Stimulated activated naive CD8-positive, alpha-beta T cell treated with anti-CD3 and anti-CD28 coated beads, Interleukin-15, Interleukin-2, amounts not matched to agents 100 U/mL and 50 U/mL, for 24 hours (primary cell): ENCODE results near the gene NDUFA7.
"Not testable (repeated sequence)": the region's sequence is repeated elsewhere in the genome, so short reads cannot be mapped to it uniquely, and the experiment has no call there.

Source experiments
- ATAC-seq: fragments of 150-1000 bp; cut with Tn5 transposase; one replicate; pipeline ENCODE4 v1.10.0; 2021
- DNase-seq: peaks from one replicate; pipeline ENCODE4 v3.0.0; 2021

Gene NDUFA7

DNA sequence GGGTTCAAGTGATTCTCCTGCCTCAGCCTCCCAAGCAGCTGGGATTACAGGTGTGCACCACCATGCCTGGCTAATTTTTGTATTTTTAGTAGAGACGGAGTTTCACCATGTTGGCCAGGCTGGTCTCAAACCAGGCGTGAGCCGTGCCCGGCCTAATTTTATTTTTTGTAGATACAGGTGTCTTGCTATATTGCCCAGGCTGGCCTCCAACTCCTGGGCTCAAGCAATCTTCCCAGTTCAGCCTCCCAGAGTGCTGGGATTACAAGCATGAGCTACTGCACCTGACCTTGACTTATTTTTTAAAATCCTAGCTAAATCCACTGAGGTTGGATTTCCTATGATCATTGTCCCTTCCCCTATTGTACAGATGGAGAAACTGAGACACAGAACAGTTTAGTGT is 20.3 kb upstream of the NDUFA7 start:
- not testable (repeated sequence) for DNase-seq, ATAC-seq

- DNase-seq (no peak), ATAC-seq (no peak)
Measured at GRCh38 chr19:8340341-8341096, 19.3 kb upstream of the NDUFA7 start.

DNA sequence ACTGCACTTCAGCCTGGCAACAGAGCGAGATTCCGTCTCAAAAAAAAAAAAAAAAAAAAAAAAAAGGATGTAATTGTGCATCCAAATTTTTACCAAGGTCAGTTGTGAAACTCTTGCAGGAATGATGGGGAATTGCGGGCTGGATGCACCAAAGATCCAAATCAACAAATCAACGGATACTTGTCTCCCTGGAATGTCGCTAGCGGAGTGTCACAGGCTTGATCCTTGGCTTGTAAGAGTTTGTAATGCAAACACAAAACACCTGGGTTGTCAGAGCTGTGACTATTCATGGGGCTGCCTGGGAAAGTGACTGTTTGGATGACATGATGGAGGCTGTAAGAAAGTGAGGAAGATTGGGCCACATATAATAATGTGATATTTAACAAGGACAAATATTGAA is 17.7 kb upstream of the NDUFA7 start:
- ATAC-seq (no peak), DNase-seq (no peak)

DNA sequence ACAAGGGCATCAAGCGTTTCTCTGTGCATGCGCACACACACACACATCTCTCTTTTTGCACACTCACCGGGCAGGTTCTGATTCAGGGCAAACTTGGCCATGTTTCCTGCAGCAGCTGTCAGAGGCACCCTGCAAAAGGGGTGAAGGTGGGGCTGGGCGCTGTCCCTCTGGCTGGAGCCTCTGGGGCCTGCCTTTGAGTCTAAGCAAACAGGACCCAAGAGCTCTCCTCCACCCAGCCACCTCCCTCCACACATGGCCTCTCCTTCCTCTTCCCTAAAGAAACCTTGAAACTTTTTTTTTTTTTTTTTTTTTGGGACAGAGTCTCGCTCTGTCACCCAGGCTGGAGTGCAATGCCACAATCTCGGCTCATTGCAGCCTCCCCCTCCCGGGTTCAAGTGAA is 16.6 kb upstream of the NDUFA7 start:
- ATAC-seq (no peak), DNase-seq (no peak)

GRCh38 chr19:8336660-8337059 is 15.5 kb upstream of the NDUFA7 start:
- no peak for ATAC-seq
- no peak for DNase-seq

DNA sequence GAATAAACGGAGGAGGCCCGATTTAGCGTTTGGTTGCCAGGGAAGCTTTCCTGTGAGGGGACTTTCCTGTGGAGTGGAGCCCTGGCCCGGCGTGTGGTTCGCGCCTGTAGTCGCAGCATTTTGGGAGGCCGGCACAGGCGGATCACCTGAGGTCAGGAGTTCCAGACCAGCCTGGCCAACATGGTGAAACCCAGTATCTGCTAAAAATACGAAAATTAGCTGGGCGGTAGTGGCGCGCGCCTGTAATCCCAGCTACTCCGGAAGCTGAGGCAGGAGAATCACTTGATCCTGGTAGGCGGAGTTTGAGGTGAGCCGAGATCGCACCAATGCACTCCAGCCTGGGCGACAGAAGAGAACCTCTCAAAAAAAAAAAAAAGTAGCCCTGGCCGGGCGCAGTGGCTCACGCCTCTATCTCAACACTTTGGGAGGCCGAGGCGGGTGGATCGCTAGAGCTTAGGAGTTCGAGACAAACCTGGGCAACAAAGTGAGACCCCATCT is 14.9 kb upstream of the NDUFA7 start:
- DNase-seq, result no peak
- no peak for ATAC-seq

DNA sequence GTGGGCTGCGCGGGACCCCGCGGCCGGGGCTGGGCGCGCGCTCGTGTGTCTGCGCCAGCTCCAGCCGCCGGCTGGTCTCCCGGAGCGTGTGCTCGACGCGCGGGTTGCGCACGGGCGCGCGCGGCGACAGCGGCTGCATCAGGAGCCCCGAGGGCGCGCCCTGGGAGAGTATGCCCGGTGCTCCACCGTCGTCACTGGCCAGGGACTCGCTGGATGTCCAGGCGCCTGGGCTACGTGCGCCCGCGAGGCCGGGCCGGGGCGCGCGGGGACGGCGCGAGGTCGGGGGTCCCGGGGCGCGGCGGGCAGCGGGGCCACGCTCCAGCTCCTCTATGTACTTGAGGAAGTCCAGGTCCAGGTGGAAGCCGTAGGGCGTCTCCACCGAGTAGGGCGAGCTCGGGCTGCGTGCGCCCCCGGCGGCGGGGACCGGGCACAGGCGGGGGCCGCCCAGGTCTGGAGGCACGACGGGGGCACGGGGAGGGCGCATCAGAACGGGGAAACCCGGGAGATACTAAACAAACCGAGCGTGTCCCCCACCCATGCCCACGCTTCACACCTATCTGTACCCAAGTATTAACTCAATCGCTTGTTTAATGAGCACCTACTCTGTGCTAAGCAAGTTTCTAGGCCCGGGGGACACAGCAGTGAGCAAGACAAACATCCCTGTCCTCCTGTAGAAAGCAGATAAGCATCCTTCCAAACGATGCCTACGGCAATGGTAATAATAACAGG is 14.3 kb upstream of the NDUFA7 start:
- DNase-seq (peak; percentile 46), ATAC-seq (peak; percentile 49)

GRCh38 chr19:8334458-8335342 is 13.5 kb upstream of the NDUFA7 start:
- peak; percentile 66 for ATAC-seq
- peak; percentile 51 for DNase-seq

DNA sequence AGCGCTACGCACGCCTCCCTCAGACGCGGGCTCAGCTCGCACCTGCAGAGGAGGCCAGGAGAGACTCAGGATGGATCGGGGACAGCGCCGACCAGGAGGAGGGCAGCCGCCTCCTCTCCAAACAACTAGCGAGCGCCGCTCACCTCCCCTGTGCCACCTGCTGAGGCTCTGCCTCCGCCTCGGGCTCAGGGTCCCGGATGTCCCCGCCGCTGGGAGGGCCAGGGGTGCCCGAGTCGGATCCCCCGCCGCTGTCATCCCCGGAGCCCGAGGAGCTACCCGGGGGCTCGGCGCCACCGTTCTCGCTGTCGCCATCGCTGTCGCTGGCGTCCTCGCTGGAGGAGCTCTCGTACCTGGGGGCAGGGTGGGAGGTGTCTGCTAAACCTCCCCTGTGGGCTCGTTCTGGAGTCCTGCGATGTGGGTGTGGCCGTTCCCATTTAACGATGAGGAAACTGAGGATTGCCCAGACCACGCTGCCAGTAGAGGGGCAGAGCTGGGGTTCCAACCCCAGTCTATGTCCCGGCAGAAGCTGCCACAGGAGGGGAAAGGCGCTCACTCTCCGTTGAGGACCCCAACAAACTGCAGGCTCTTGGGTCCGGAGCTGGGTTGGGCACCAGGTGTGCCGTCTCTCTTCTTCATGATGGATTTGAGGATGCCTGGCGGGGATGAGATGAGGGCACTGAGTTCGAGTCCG is 12.7 kb upstream of the NDUFA7 start:
- DNase-seq, result no peak
- no peak for ATAC-seq

GRCh38 chr19:8332976-8333766 is 12.0 kb upstream of the NDUFA7 start:
- ATAC-seq, result no peak
- DNase-seq, result no peak

DNA sequence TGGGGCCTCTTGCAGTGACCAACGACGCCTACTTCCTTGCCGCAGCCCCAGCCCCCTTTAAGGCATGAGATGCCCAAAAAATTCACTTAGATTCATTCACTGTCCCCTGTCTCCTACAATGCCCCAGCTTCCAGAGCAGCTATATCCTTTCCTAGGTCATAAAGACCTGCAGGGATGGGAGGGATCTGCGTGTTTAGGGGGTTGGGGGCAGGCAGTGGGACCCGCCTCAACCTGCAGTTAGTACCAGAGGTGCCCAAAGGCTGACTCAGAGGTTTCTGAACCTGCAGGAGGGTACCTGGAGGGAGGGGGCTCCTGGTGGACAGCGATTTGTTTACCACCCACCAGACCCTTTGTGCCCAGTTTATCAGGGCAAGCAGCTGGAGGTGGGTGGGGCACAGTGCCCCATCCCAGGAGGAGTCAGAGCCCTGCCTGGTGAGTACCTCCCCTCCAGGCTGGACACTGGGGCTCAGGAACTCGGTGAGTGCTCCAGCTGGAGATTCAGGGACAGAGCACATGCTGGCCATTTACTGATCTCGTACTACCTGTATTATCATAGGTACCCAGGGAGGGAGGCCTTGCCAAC is 10.2 kb upstream of the NDUFA7 start:
- ATAC-seq, result no peak
- DNase-seq, result no peak

GRCh38 chr19:8329996-8330395 is 8.8 kb upstream of the NDUFA7 start:
- no peak for ATAC-seq
- DNase-seq, result no peak

DNA sequence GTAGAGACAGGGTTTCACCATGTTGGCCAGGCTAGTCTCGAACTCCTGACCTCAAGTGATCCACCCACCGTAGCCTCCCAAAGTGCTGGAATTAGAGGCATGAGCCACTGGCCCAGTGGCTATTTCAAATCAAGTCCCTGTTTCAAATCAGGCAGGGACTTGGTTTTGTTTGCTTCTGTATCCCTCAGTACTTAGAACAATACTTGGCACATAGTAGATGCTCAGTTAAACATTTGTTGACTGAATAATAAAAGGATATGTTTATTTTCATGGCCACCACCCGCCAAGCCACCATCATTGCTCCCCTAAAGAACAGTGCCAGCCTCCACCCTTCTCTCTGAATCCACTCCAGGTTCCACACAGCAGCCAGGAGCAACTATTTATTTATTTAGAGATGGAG is 4.3 kb upstream of the NDUFA7 start:
- no peak for ATAC-seq

DNA sequence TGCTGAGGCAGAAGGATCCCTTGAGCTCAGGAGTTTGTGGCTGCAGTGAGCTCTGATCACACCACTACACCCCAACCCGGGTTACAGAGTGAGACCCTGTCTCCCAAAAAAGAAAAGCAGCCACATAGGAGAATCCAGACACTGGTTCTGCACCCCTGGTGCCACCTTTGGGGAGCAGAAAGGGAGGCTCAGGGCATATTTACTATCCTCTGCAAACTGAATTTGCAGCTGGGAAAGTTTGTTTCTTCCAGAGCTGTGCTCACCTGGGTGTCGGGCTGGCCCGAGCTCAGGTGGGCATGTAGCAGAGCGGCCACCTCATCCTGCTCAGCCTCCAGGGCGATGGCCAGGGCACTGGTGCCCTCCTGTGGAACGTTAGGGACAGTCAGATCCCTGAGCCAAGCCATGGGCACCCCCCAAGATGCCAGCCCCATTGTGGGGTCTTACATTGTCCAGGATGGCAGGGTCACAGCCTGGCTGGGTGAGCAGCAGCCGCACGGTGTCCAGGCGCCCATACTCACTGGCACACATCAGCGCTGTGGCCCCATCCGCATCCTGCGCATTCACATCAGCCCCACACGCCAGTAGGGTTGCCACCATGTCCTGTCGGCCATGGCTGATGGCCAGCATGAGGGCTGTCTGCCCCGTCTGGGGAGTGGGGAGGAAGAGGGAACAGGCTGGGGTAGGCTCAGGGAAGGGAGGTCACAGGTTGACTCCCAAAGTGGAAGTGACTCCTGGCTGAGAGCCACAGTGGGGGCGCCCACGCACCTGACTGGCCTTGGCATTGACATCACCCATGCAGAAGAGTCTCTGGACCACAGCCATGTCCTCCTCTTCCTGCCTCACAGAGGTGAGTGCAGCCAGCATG is 3.2 kb upstream of the NDUFA7 start:
- DNase-seq, result no peak

More for the DNA sequence above, 4.3 kb upstream of the NDUFA7 start:
- DNase-seq, result no peak

DNA sequence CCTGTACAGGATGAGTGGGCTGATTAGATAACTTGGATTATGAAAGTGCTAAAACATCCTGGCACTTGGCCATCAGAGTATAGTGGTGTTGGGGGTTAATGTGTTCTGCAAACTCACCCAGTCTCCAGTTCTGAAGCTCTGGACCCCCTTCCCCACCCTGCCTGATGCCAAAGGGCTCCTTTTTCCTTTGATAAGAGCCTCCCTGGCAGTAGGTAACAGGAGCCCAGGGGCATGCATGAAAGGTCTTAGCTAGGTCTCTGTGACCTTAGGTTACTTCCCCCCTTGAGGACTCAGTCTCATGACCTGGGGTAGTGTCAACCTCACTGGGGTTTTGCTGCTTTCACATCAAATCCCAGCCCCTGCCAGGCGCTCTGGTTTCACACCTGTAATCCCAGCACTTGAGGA is 2.6 kb upstream of the NDUFA7 start:
- no peak for ATAC-seq

More for the DNA sequence above, 3.2 kb upstream of the NDUFA7 start:
- no peak for ATAC-seq

DNA sequence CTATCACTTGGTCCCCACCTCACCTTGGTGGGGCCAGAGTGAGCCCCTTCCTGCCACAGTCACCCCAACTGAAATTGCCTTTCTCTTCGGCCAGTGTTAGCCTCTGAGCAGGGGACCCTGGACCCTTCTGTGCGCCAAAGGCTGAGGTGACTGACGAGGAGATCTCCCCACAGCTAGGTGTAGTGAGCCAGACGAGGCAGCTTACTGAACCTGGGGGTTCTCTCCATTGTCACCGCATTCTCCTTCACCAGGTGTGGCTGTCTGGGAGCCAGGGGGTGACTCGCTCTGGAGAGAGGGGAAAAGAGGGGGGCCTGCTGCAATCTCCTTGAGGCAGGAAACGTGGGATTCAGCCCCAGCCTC is 1.4 kb upstream of the NDUFA7 start:
- no peak for DNase-seq
- no peak for ATAC-seq

More for the DNA sequence above, 2.6 kb upstream of the NDUFA7 start:
- DNase-seq, result no peak

DNA sequence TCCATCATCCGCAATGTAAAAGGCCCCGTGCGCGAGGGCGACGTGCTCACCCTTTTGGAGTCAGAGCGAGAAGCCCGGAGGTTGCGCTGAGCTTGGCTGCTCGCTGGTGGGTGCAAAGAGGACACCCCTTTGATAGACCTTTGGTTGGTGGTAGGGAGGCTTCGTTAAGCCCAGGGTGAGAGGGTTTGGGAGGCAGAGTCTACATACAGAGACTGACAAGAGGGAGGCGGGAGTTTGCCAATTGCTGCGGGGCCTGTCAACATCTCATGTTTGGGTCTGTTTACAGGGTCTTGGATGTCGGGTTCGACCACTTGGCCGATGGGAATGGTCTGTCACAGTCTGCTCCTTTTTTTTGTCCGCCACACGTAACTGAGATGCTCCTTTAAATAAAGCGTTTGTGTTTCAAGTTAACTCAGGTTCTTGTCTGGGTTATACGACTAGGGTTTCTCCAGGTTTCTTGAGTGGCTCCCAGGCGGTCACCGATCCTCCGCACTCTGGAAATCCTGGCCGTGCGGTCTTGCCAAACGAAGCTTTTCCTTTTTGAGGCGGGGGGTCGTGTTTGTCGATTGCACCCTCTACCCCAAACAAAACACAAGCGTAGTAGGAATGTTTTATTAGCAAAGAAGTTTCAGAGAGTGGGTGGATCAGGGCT is 937 bp upstream of the NDUFA7 start:
- ATAC-seq (no peak), DNase-seq (no peak)

DNA sequence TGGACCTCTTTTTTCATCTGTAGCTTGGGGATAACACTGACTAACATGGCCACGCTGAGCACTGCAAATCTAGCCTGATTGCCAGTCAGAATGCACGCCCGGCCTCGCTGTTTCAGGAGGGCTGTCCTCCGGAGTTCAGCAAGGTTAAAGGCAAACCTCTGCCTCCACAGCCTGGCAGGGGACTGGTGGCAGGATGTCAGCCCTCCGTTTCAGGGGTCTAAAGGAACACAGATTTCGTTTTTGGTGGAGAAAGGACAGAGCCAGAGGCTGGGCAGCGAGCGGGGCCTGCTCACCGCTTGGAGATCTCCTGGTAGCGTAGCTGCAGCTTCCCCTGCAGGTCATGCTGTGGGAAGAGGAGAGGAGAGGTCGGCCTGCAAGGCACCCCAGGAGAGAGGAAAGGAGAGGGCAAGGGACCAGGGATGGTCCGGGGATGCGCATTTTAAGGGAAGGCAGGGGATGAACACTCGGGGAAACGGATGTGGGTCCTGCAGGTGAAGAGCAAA is 560 bp downstream of the NDUFA7 start:
- DNase-seq, result no peak
- peak; percentile 8 for ATAC-seq
